PC-3 (cell line): ENCODE measurements around the gene ZNF891. TPM values are rescaled to one million over a fixed set of nuclear protein-coding genes. Genes with fewer than 3 reads are reported as not detected.

Experiments
- ATAC-seq: fragments of 200-7000 bp; cut with Tn5 transposase; 2 replicates; pipeline ENCODE4 v1.9.1; 2020; ENCODE audit warnings: mild to moderate bottlenecking, moderate library complexity
- BruUV-seq: library from RNA; stranded (reverse); fragments of 400-500 nt; replicated peaks from 2 replicates; lab custom pipeline; 2021; lab: Mats Ljungman, UMichigan
- CTCF ChIA-PET: fragments of 300-600 bp; sonication (Branson Sonifier 250); formaldehyde crosslinking; loops from one replicate; lab custom pipeline; 2022; ENCODE audit warnings: antibody characterized with exemption; lab: Charles Lee
- POLR2A ChIA-PET: fragments of 300-600 bp; sonication (Branson Sonifier 250); formaldehyde crosslinking; loops from one replicate; lab custom pipeline; 2022; ENCODE audit warnings: antibody characterized with exemption; ENCODE audit not compliant: unreplicated experiment; lab: Charles Lee
- DNase-seq: peaks from one replicate; pipeline ENCODE4 v3.0.0-alpha.2; 2015
- H2AFZ ChIP-seq: fragments of 300-600 bp; sonication (generic); 2 replicates; pipeline ENCODE4 v1.6.0; 2016; ENCODE audit warnings: antibody characterized with exemption, low read length
- H3F3A ChIP-seq: fragments of 300-600 bp; sonication (generic); one replicate; pipeline ENCODE4 v1.6.0; 2017; ENCODE audit warnings: antibody characterized with exemption, low read length, control low read depth, mild to moderate bottlenecking; ENCODE audit not compliant: unreplicated experiment
- H3K27ac ChIP-seq: fragments of 300-600 bp; sonication (generic); 2 replicates; pipeline ENCODE4 v1.5.1; 2016; ENCODE audit warnings: mild to moderate bottlenecking, low read length
- H3K27me3 ChIP-seq: fragments of 300-600 bp; sonication (generic); 2 replicates; pipeline ENCODE4 v1.6.1; 2016; ENCODE audit warnings: low read length, mixed read lengths
- H3K36me3 ChIP-seq: fragments of 300-600 bp; sonication (generic); 2 replicates; pipeline ENCODE4 v1.6.1; 2016; ENCODE audit warnings: low read depth, mixed run types, low read length, mixed read lengths
- H3K4me1 ChIP-seq: fragments of 300-600 bp; sonication (generic); 2 replicates; pipeline ENCODE4 v1.5.1; 2016; ENCODE audit warnings: low read length; ENCODE audit not compliant: insufficient read depth
- H3K4me2 ChIP-seq: fragments of 300-600 bp; sonication (generic); 2 replicates; pipeline ENCODE4 v1.6.0; 2016; ENCODE audit warnings: low read length
- H3K4me3 ChIP-seq: fragments of 300-600 bp; sonication (generic); 2 replicates; pipeline ENCODE4 v1.5.1; 2016; ENCODE audit warnings: mild to moderate bottlenecking, low read length, mixed read lengths
- H3K79me2 ChIP-seq: fragments of 300-600 bp; sonication (generic); 2 replicates; pipeline ENCODE4 v1.6.1; 2017; ENCODE audit warnings: low read length, mixed read lengths
- H3K9ac ChIP-seq: fragments of 300-600 bp; sonication (generic); 2 replicates; pipeline ENCODE4 v1.6.0; 2016; ENCODE audit warnings: mild to moderate bottlenecking, low read length
- H3K9me2 ChIP-seq: fragments of 300-600 bp; sonication (generic); replicated peaks from 2 replicates; pipeline ENCODE4 v1.6.1; 2016; ENCODE audit warnings: mixed run types, low read length, mixed read lengths
- H3K9me3 ChIP-seq: fragments of 300-600 bp; sonication (generic); 2 replicates; pipeline ENCODE4 v1.6.1; 2016; ENCODE audit warnings: low read length, mixed read lengths
- H4K20me1 ChIP-seq: fragments of 300-600 bp; sonication (generic); 2 replicates; pipeline ENCODE4 v1.6.1; 2016; ENCODE audit warnings: low read length, mixed read lengths
- EZH2 ChIP-seq: fragments of 300-600 bp; sonication (generic); IDR thresholded peaks from one replicate; pipeline ENCODE4 v1.6.1; 2017; ENCODE audit warnings: antibody characterized with exemption, mild to moderate bottlenecking, low read length; ENCODE audit not compliant: unreplicated experiment
- EZH2phosphoT487 ChIP-seq: fragments of 300-600 bp; sonication (generic); IDR thresholded peaks from 2 replicates; pipeline ENCODE4 v1.6.1; 2018; ENCODE audit warnings: mild to moderate bottlenecking, antibody characterized with exemption, low read length, borderline replicate concordance
- intact Hi-C: fragments of 100-400 bp; cut with micrococcal nuclease; formaldehyde crosslinking; loops from 2 replicates; pipeline ENCODE4 v1.9.0; 2023
- total RNA-seq: library from RNA; depleted of rRNA; stranded (reverse); fragments of >200 nt; gene quantifications from 2 replicates; pipeline ENCODE4 v1.2.3, GENCODE V29; 2014
- TF ChIP-seq, protein P1 (sequence below): fragments of 300-600 bp; sonication (generic); conservative IDR thresholded peaks from 2 replicates; pipeline ENCODE4 v1.5.1; 2017; ENCODE audit warnings: antibody characterized with exemption, low read depth, mild to moderate bottlenecking, low read length

ZNF891 gene
- total RNA-seq, 1 experiment from 2014 or later = 0.98 TPM

GRCh38 chr12:133129368-133130037 lies 571 bp downstream of the ZNF891 start:
- Histone ChIP-seq H3K36me3 (peaks cover 62% of the 10 kb centered on the region), H4K20me1 (no peaks in the 10 kb centered on the region), H3K9ac (peak overlapping the region; percentile 70), H3K4me2 (peak overlapping the region; percentile 87), H3K4me3 (peak overlapping the region; percentile 80), H3F3A (no peaks in the 10 kb centered on the region), H3K9me3 (peaks cover 43% of the 10 kb centered on the region), H3K79me2 (no peaks in the 10 kb centered on the region), H3K4me1 (no peaks in the 10 kb centered on the region), H3K27ac (peak overlapping the region; percentile 65), H3K27me3 (no peaks in the 10 kb centered on the region), H2AFZ (peak overlapping the region; percentile 97), H3K9me2 (no peaks in the 10 kb centered on the region)
- peak; percentile 12 for ATAC-seq
- CTCF ChIA-PET = no interaction called here
- TF ChIP-seq, protein P1, sequence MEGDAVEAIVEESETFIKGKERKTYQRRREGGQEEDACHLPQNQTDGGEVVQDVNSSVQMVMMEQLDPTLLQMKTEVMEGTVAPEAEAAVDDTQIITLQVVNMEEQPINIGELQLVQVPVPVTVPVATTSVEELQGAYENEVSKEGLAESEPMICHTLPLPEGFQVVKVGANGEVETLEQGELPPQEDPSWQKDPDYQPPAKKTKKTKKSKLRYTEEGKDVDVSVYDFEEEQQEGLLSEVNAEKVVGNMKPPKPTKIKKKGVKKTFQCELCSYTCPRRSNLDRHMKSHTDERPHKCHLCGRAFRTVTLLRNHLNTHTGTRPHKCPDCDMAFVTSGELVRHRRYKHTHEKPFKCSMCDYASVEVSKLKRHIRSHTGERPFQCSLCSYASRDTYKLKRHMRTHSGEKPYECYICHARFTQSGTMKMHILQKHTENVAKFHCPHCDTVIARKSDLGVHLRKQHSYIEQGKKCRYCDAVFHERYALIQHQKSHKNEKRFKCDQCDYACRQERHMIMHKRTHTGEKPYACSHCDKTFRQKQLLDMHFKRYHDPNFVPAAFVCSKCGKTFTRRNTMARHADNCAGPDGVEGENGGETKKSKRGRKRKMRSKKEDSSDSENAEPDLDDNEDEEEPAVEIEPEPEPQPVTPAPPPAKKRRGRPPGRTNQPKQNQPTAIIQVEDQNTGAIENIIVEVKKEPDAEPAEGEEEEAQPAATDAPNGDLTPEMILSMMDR = no peak
- TF ChIP-seq EZH2phosphoT487 (no peak), EZH2 (no peak)
- BruUV-seq = no TSS peak
- intact Hi-C loops = no loop called here
- DNase-seq = peak; percentile 35
- POLR2A ChIA-PET = no interaction called here

DNA sequence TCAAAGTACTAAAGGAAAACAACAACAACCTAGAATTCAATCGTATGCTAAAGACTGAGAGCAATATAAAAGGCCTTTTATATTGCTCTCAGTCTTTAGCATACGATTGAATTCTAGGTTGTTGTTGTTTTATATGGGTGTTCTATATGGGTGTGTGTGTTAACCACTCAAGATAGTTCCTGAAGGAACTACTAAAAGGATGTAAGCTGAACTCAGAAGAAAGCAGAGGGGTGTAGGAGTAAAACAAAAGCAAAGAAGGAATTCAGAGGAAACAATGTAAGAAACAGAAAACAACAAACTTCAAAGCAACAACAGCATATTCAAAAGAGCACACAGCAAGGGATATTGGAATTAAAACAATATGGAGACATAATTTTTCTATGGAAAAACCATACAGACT lies 5.4 kb downstream of the ZNF891 start:
- Histone ChIP-seq H3K27me3 (no peaks in the 10 kb centered on the region), H3K9me2 (no peaks in the 10 kb centered on the region), H2AFZ (no peak overlapping the region), H3K4me2 (no peak overlapping the region), H3K4me1 (no peaks in the 10 kb centered on the region), H3K9me3 (peaks cover 78% of the 10 kb centered on the region), H3K79me2 (no peaks in the 10 kb centered on the region), H4K20me1 (no peaks in the 10 kb centered on the region), H3K9ac (no peak overlapping the region), H3K4me3 (no peak overlapping the region), H3F3A (no peaks in the 10 kb centered on the region), H3K27ac (no peak overlapping the region), H3K36me3 (peaks cover 88% of the 10 kb centered on the region)
- POLR2A ChIA-PET = no interaction called here
- no peak for DNase-seq
- BruUV-seq = no TSS peak
- TF ChIP-seq, protein P1 = no peak
- TF ChIP-seq EZH2phosphoT487 = no peak
- intact Hi-C loops = no loop called here
- CTCF ChIA-PET = no interaction called here
- no peak for ATAC-seq
